ENCODE measurements around the gene CNTNAP5.
A peak's percentile ranks its signal among the peaks of the same experiment; 100 is the strongest.

Gene CNTNAP5

DNA sequence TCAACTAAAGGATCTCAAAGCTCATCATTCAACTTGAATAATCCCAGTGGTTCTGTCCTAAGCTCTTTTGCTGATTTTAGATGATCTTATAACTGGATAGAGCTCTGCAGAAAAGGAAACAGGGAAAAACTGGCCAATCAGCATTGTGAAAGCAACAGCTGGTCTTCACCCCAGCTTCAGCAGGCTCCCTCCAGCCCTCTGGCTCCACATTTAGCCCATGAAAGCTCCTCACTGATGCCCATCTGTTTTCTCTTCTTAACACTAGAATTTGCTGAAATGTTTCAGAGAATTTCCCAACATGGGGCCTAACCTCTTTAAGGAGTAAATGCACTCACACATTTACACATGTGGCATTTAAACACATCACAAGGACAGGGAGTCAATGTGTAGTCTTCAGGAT, 223.3 kb downstream of the CNTNAP5 start:
- DNase-seq, result peak; percentile 63
- 0 out of 2 replicates have a peak overlapping the region, but pooled peaks have one; percentile 28 for H2AFZ ChIP-seq (ENCODE audit: low read length)
- no peaks in the 10 kb centered on the region for H3K9me2 ChIP-seq (replicated peaks; ENCODE audit: insufficient read depth, low read length)
- H3K4me1 ChIP-seq (ENCODE audit: low read length), result peaks cover 19% of the 10 kb centered on the region
- TF ChIP-seq EZH2phosphoT487 (IDR thresholded peaks at IDR 0.05; ENCODE audit: low read length) (no peak), EZH2 (optimal IDR thresholded peaks at IDR 0.05; ENCODE audit: low read depth, low read length) (no peak)
- TF ChIP-seq, protein P1, sequence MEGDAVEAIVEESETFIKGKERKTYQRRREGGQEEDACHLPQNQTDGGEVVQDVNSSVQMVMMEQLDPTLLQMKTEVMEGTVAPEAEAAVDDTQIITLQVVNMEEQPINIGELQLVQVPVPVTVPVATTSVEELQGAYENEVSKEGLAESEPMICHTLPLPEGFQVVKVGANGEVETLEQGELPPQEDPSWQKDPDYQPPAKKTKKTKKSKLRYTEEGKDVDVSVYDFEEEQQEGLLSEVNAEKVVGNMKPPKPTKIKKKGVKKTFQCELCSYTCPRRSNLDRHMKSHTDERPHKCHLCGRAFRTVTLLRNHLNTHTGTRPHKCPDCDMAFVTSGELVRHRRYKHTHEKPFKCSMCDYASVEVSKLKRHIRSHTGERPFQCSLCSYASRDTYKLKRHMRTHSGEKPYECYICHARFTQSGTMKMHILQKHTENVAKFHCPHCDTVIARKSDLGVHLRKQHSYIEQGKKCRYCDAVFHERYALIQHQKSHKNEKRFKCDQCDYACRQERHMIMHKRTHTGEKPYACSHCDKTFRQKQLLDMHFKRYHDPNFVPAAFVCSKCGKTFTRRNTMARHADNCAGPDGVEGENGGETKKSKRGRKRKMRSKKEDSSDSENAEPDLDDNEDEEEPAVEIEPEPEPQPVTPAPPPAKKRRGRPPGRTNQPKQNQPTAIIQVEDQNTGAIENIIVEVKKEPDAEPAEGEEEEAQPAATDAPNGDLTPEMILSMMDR (IDR thresholded peaks at IDR 0.05; ENCODE audit: low read length), result no peak
- H3K27ac ChIP-seq (ENCODE audit: low read length), result peak overlapping the region; percentile 24; the same call in 1 of the 2 replicates
- H3K9ac ChIP-seq (ENCODE audit: low read length), result no peak overlapping the region
- no peaks in the 10 kb centered on the region for H3K79me2 ChIP-seq (ENCODE audit: low read length)
- H3K4me2 ChIP-seq (ENCODE audit: low read depth, low read length), result 0 out of 2 replicates have a peak overlapping the region, but pooled peaks have one; percentile 19
- H3K27me3 ChIP-seq (replicated peaks; ENCODE audit: insufficient read depth, low read length), result no peaks in the 10 kb centered on the region
- H4K20me1 ChIP-seq (ENCODE audit: insufficient read depth, low read length), result no peaks in the 10 kb centered on the region
- H3K4me3 ChIP-seq (ENCODE audit: low read length), result no peak overlapping the region
- no peaks in the 10 kb centered on the region for H3K9me3 ChIP-seq (replicated peaks; ENCODE audit: insufficient read depth, low read length)
- H3F3A ChIP-seq (ENCODE audit: insufficient read depth, low read length), result no peaks in the 10 kb centered on the region
- H3K36me3 ChIP-seq (replicated peaks; ENCODE audit: insufficient read depth, low read length), result no peaks in the 10 kb centered on the region

DNA sequence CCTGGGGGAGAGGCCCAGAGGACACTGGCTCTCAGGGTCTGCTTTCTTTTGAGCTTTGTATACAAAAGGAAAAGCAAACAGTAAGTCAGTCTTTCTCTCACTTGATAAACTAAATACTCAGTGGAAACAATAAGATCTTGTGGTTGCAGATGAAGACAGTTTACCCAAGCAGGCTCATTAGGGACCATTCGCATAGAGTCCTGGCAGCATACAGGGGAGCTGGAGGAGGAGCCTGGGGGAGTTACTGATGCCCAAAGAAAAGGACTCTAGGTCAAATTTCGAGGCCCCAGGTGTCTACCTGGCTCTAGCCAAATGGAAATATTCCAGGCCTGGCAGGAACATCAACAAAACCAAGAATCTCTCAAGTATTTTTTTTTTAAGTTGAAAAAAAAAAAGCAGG, 225.3 kb downstream of the CNTNAP5 start:
- H3K27me3 ChIP-seq (replicated peaks; ENCODE audit: insufficient read depth, low read length), result no peaks in the 10 kb centered on the region
- TF ChIP-seq EZH2phosphoT487 (IDR thresholded peaks at IDR 0.05; ENCODE audit: low read length) (no peak), EZH2 (optimal IDR thresholded peaks at IDR 0.05; ENCODE audit: low read depth, low read length) (no peak)
- TF ChIP-seq, protein P1 (IDR thresholded peaks at IDR 0.05; ENCODE audit: low read length), result no peak
- H3K27ac ChIP-seq (ENCODE audit: low read length), result no peak overlapping the region
- H3K9me2 ChIP-seq (replicated peaks; ENCODE audit: insufficient read depth, low read length), result no peaks in the 10 kb centered on the region
- H3K4me1 ChIP-seq (ENCODE audit: low read length), result peaks cover 13% of the 10 kb centered on the region
- H3F3A ChIP-seq (ENCODE audit: insufficient read depth, low read length), result no peaks in the 10 kb centered on the region
- no peak overlapping the region for H3K4me2 ChIP-seq (ENCODE audit: low read depth, low read length)
- H3K9me3 ChIP-seq (replicated peaks; ENCODE audit: insufficient read depth, low read length), result no peaks in the 10 kb centered on the region
- H3K9ac ChIP-seq (ENCODE audit: low read length), result no peak overlapping the region
- H3K4me3 ChIP-seq (ENCODE audit: low read length), result no peak overlapping the region
- no peaks in the 10 kb centered on the region for H4K20me1 ChIP-seq (ENCODE audit: insufficient read depth, low read length)
- no peak for DNase-seq
- H3K79me2 ChIP-seq (ENCODE audit: low read length), result no peaks in the 10 kb centered on the region
- no peaks in the 10 kb centered on the region for H3K36me3 ChIP-seq (replicated peaks; ENCODE audit: insufficient read depth, low read length)
- no peak overlapping the region for H2AFZ ChIP-seq (ENCODE audit: low read length)

GRCh38 chr2:124254621-124255020, 229.5 kb downstream of the CNTNAP5 start:
- no peak for TF ChIP-seq EZH2phosphoT487 (IDR thresholded peaks at IDR 0.05; ENCODE audit: low read length)
- TF ChIP-seq EZH2 (optimal IDR thresholded peaks at IDR 0.05; ENCODE audit: low read depth, low read length), result no peak
- no peak overlapping the region for H3K4me3 ChIP-seq (ENCODE audit: low read length)
- H4K20me1 ChIP-seq (ENCODE audit: insufficient read depth, low read length), result no peaks in the 10 kb centered on the region
- H3K36me3 ChIP-seq (replicated peaks; ENCODE audit: insufficient read depth, low read length), result no peaks in the 10 kb centered on the region
- no peak overlapping the region for H3K4me2 ChIP-seq (ENCODE audit: low read depth, low read length)
- no peaks in the 10 kb centered on the region for H3K4me1 ChIP-seq (ENCODE audit: low read length)
- no peaks in the 10 kb centered on the region for H3F3A ChIP-seq (ENCODE audit: insufficient read depth, low read length)
- no peak overlapping the region for H3K27ac ChIP-seq (ENCODE audit: low read length)
- H3K27me3 ChIP-seq (replicated peaks; ENCODE audit: insufficient read depth, low read length), result no peaks in the 10 kb centered on the region
- no peaks in the 10 kb centered on the region for H3K9me2 ChIP-seq (replicated peaks; ENCODE audit: insufficient read depth, low read length)
- H3K9me3 ChIP-seq (replicated peaks; ENCODE audit: insufficient read depth, low read length), result no peaks in the 10 kb centered on the region
- no peak overlapping the region for H3K9ac ChIP-seq (ENCODE audit: low read length)
- no peaks in the 10 kb centered on the region for H3K79me2 ChIP-seq (ENCODE audit: low read length)
- no peak overlapping the region for H2AFZ ChIP-seq (ENCODE audit: low read length)
- no peak for DNase-seq

- Histone ChIP-seq H3K4me3 (ENCODE audit: low read length) (no peak overlapping the region), H3K4me2 (ENCODE audit: low read depth, low read length) (no peak overlapping the region), H3K4me1 (ENCODE audit: low read length) (no peaks in the 10 kb centered on the region), H3K27me3 (replicated peaks; ENCODE audit: insufficient read depth, low read length) (no peaks in the 10 kb centered on the region), H3K36me3 (replicated peaks; ENCODE audit: insufficient read depth, low read length) (no peaks in the 10 kb centered on the region), H3F3A (ENCODE audit: insufficient read depth, low read length) (no peaks in the 10 kb centered on the region), H4K20me1 (ENCODE audit: insufficient read depth, low read length) (no peaks in the 10 kb centered on the region), H2AFZ (ENCODE audit: low read length) (no peak overlapping the region), H3K9me3 (replicated peaks; ENCODE audit: insufficient read depth, low read length) (no peaks in the 10 kb centered on the region), H3K79me2 (ENCODE audit: low read length) (no peaks in the 10 kb centered on the region), H3K9me2 (replicated peaks; ENCODE audit: insufficient read depth, low read length) (no peaks in the 10 kb centered on the region), H3K9ac (ENCODE audit: low read length) (no peak overlapping the region), H3K27ac (ENCODE audit: low read length) (no peak overlapping the region)
- DNase-seq, result no peak
- TF ChIP-seq EZH2phosphoT487 (IDR thresholded peaks at IDR 0.05; ENCODE audit: low read length) (no peak), EZH2 (optimal IDR thresholded peaks at IDR 0.05; ENCODE audit: low read depth, low read length) (no peak)
- TF ChIP-seq, protein P1 (IDR thresholded peaks at IDR 0.05; ENCODE audit: low read length), result no peak
Measured at GRCh38 chr2:124257120-124257519, 232.0 kb downstream of the CNTNAP5 start.

Measured in MM.1S (cell line).